Mesothelial cell of epicardium (in vitro differentiated cells): ENCODE results near the gene SLC35D3. TPM values are rescaled to one million over a fixed set of nuclear protein-coding genes. Genes with fewer than 3 reads are reported as not detected.

ENCODE experiments used
- DNase-seq, 2 experiments: peaks; one replicate each; pipeline ENCODE4 v3.0.0; 2021; ENCODE audit warnings: low spot score in 2 of 2; ENCODE audit not compliant: unreplicated experiment in 2 of 2
- H3K27ac Mint-ChIP-seq: 2 replicates; pipeline ENCODE4 v1.8.0; 2021; ENCODE audit warnings: mixed read lengths
- H3K27me3 Mint-ChIP-seq: 2 replicates; pipeline ENCODE4 v1.8.0; 2021; ENCODE audit warnings: low read depth, mixed read lengths
- H3K36me3 Mint-ChIP-seq: 2 replicates; pipeline ENCODE4 v1.8.0; 2021; ENCODE audit warnings: mixed read lengths
- H3K4me1 Mint-ChIP-seq: 2 replicates; pipeline ENCODE4 v1.8.0; 2021; ENCODE audit warnings: mixed read lengths
- H3K4me3 Mint-ChIP-seq: 2 replicates; pipeline ENCODE4 v1.8.0; 2021; ENCODE audit warnings: mild to moderate bottlenecking, moderate library complexity, mixed read lengths
- H3K9me3 Mint-ChIP-seq: 2 replicates; pipeline ENCODE4 v1.8.0; 2021; ENCODE audit warnings: mixed read lengths
- total RNA-seq: library from RNA; stranded (reverse); gene quantifications from 3 replicates; pipeline ENCODE4 v1.2.1, GENCODE V29; 2021
- TF ChIP-seq, protein P1 (sequence below): fragments of 200-600 bp; sonication (generic); IDR thresholded peaks from one replicate; pipeline ENCODE4 v1.5.0; 2021; ENCODE audit warnings: antibody characterized with exemption; ENCODE audit not compliant: unreplicated experiment

Gene SLC35D3
- total RNA-seq, 1 donor from 2014 or later = not detected

DNA sequence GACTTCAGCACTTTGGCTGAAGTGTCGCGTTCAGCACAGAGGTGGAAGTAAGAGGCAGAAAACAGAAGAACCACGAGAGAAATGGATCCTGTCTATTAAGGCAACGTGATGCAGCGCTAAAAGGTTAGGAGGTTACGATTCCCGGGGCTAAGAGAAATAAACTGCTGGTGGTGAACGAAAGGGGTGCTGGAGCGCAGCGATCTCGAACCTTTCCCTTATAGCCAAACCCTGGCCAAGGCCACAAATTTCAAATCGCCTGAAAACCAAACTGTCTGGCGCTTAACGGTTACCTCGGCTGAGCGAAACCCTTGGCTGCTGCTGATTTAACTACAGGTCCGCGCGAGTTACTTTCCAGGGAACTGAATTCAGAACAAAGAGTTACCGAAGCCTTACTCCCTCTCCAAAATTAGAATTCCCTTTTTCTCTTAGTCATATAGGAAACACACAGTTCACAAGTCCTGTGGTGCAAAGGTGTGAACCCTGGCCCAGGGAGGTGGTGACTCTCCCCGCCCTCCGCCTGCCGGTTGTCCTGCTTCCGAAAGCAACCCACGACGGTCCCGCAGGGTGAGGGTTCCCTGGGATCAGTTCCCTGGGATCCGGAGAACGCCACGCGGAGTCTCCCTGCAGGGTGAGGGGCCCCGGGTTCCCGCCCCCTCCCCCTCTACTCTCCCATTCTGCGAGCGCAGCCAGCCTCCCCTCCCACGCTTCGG, 1.3 kb upstream of the SLC35D3 start:
- Mint-ChIP-seq H3K4me1 (peaks cover 12% of the 10 kb centered on the region), H3K36me3 (peaks cover 10% of the 10 kb centered on the region), H3K27ac (no peak overlapping the region), H3K4me3 (peak overlapping the region; percentile 77), H3K27me3 (peaks cover 66% of the 10 kb centered on the region), H3K9me3 (no peaks in the 10 kb centered on the region)
- DNase-seq = no peak
- TF ChIP-seq, protein P1, sequence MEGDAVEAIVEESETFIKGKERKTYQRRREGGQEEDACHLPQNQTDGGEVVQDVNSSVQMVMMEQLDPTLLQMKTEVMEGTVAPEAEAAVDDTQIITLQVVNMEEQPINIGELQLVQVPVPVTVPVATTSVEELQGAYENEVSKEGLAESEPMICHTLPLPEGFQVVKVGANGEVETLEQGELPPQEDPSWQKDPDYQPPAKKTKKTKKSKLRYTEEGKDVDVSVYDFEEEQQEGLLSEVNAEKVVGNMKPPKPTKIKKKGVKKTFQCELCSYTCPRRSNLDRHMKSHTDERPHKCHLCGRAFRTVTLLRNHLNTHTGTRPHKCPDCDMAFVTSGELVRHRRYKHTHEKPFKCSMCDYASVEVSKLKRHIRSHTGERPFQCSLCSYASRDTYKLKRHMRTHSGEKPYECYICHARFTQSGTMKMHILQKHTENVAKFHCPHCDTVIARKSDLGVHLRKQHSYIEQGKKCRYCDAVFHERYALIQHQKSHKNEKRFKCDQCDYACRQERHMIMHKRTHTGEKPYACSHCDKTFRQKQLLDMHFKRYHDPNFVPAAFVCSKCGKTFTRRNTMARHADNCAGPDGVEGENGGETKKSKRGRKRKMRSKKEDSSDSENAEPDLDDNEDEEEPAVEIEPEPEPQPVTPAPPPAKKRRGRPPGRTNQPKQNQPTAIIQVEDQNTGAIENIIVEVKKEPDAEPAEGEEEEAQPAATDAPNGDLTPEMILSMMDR = no peak

DNA sequence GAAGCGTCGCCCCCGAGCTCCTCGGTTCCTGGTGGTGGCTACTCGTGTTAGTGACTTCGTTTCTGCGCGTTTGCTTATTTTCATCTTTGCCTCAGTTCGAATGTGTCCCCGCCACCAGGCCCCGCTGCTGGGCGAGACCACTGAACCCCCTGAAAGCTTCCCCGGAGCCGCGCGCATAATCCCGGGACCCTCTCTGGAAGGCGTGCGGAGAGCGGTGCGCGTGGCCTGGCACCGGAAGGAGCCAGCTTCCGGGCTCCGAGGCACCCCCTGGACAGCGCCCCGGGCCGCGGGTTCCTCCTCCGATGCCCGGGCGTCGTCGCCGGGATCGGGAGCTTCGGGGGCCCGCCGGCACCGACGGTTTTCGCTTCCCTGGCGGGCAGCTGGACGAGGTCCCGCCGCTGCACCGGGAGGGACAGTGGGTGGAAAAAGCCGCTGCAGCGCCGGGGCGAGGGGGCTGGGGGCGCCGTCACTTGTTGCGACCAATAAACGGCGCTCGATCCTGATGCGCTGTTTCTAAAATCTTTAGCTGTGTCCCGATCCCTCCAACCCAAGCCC, 643 bp upstream of the SLC35D3 start:
- Mint-ChIP-seq H3K4me1 (peaks cover 12% of the 10 kb centered on the region), H3K9me3 (no peaks in the 10 kb centered on the region), H3K27ac (peak overlapping the region; percentile 34), H3K36me3 (peaks cover 8% of the 10 kb centered on the region), H3K4me3 (peak overlapping the region; percentile 77), H3K27me3 (peaks cover 73% of the 10 kb centered on the region)
- peak; percentile 26 to 51 for DNase-seq
- TF ChIP-seq, protein P1 = no peak

DNA sequence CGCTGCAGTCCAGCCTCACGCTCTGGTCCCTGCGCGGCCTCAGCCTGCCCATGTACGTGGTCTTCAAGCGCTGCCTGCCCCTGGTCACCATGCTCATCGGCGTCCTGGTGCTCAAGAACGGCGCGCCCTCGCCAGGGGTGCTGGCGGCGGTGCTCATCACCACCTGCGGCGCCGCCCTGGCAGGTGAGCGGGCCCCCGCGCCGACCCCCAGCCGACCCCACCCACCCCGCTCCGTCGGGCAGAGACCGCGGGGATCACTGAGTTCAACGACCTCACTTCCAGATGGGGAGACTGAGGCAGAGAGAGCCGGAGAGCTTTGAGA, 545 bp downstream of the SLC35D3 start:
- Mint-ChIP-seq H3K4me3 (peak overlapping the region; percentile 77), H3K36me3 (peaks cover 3% of the 10 kb centered on the region), H3K4me1 (peaks cover 12% of the 10 kb centered on the region), H3K9me3 (no peaks in the 10 kb centered on the region), H3K27me3 (peaks cover 74% of the 10 kb centered on the region), H3K27ac (no peak overlapping the region)
- TF ChIP-seq, protein P1 = no peak
- no peak for DNase-seq

DNA sequence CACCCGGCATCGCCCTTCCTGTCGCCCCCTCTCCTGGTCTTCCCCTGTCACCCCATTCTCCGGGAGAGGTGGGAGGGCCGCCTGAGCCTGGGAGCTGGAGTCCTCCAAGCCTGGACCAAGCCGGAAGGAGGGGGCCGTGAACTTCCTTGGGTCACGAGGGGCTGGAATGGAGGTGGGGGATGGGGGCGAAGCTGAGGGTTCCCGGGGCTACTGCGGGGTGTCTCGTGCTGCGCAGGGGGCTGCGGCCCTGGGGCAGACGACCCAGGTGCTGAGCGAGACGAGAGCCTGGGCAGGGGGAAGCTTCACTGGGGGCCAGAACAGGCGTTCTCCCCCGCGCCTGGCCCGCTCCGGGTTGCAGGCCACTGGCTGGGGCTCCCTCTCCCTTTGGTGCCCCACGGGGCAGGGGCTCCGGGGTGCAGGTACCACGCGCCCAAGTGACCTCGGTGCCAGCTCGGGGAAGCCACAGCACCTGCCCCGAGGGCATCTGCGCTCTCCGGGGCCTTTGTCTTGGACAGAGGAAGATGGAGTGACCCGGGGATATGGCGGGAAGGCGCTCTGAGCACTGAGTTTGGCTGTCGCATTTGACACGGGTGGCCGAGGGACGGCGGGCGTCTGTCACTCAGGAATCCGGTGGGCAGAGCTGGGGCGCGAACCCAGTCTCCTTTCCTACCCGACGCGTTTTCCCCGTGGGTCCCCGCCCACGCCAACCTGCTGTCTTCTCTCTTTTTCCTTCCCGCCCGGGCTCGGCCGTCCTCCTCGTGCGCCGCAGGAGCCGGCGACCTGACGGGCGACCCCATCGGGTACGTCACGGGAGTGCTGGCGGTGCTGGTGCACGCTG, 1.2 kb downstream of the SLC35D3 start:
- Mint-ChIP-seq H3K9me3 (no peaks in the 10 kb centered on the region), H3K27me3 (peaks cover 71% of the 10 kb centered on the region), H3K36me3 (peaks cover 3% of the 10 kb centered on the region), H3K4me3 (peak overlapping the region; percentile 51), H3K4me1 (peaks cover 12% of the 10 kb centered on the region), H3K27ac (no peak overlapping the region)
- TF ChIP-seq, protein P1 = no peak
- no peak for DNase-seq

DNA sequence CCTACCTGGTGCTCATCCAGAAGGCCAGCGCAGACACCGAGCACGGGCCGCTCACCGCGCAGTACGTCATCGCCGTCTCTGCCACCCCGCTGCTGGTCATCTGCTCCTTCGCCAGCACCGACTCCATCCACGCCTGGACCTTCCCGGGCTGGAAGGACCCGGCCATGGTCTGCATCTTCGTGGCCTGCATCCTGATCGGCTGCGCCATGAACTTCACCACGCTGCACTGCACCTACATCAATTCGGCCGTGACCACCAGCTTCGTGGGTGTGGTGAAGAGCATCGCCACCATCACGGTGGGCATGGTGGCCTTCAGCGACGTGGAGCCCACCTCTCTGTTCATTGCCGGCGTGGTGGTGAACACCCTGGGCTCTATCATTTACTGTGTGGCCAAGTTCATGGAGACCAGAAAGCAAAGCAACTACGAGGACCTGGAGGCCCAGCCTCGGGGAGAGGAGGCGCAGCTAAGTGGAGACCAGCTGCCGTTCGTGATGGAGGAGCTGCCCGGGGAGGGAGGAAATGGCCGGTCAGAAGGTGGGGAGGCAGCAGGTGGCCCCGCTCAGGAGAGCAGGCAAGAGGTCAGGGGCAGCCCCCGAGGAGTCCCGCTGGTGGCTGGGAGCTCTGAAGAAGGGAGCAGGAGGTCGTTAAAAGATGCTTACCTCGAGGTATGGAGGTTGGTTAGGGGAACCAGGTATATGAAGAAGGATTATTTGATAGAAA, 2.0 kb downstream of the SLC35D3 start:
- peaks cover 63% of the 10 kb centered on the region for H3K27me3 Mint-ChIP-seq
- DNase-seq = no peak
- H3K9me3 Mint-ChIP-seq = peaks cover 4% of the 10 kb centered on the region
- H3K36me3 Mint-ChIP-seq = no peaks in the 10 kb centered on the region
- H3K27ac Mint-ChIP-seq = no peak overlapping the region
- peak overlapping the region; percentile 49 for H3K4me3 Mint-ChIP-seq
- H3K4me1 Mint-ChIP-seq = peaks cover 12% of the 10 kb centered on the region
- TF ChIP-seq, protein P1 = no peak
